Testis (tissue), 2 donors: ENCODE results near the gene AFAP1.

ENCODE experiments used
- POLR2A ChIP-seq: fragments of 450-650 bp; IDR thresholded peaks from one replicate; pipeline ENCODE4 v1.6.1; 2017; ENCODE audit warnings: antibody characterized with exemption, mild to moderate bottlenecking, moderate library complexity
- TF ChIP-seq, protein P1 (sequence below), 3 experiments: fragments of 450-650 bp in 2 of 3; fragments of 200-600 bp in 1 of 3; sonication (generic) in 1 of 3; IDR thresholded peaks; one replicate each; pipeline ENCODE4 v1.5.1; 2016 to 2019; ENCODE audit warnings: antibody characterized with exemption in 3 of 3, mild to moderate bottlenecking in 2 of 3, moderate library complexity in 1 of 3

DNA sequence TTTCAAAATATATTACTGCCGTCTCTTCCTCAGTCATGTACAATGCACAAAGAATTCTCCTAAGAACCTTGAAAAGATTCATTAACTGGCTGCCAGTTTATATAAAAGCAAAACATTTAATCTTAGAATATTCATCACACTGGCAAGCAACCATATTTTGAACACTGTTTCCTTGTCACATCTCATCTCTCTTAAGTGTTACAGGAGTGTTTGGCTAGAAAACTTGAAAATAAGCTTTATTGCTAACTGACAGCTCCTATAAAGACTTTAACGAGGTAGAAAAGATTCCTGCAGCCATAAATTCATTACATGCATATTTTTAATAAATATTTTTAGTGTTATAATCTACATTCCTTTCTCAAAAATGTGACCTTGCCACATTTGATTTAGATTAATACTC is 149.6 kb downstream of the AFAP1 start:
- TF ChIP-seq, protein P1, sequence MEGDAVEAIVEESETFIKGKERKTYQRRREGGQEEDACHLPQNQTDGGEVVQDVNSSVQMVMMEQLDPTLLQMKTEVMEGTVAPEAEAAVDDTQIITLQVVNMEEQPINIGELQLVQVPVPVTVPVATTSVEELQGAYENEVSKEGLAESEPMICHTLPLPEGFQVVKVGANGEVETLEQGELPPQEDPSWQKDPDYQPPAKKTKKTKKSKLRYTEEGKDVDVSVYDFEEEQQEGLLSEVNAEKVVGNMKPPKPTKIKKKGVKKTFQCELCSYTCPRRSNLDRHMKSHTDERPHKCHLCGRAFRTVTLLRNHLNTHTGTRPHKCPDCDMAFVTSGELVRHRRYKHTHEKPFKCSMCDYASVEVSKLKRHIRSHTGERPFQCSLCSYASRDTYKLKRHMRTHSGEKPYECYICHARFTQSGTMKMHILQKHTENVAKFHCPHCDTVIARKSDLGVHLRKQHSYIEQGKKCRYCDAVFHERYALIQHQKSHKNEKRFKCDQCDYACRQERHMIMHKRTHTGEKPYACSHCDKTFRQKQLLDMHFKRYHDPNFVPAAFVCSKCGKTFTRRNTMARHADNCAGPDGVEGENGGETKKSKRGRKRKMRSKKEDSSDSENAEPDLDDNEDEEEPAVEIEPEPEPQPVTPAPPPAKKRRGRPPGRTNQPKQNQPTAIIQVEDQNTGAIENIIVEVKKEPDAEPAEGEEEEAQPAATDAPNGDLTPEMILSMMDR (IDR thresholded peaks at IDR 0.05) = no peak
- no peak for TF ChIP-seq POLR2A
